ENCODE results near the gene RCC1.
"Not testable (repeated sequence)": the region's sequence is repeated elsewhere in the genome, so short reads cannot be mapped to it uniquely, and the experiment has no call there.

The RCC1 gene

GRCh38 chr1:28565040-28565439 lies 59.2 kb downstream of the RCC1 start:
- Histone ChIP-seq H3K9me3 (ENCODE audit: insufficient read depth, low read length) (no peaks in the 10 kb centered on the region), H3K4me1 (ENCODE audit: low read length) (no peaks in the 10 kb centered on the region), H3K79me2 (ENCODE audit: low read length) (no peaks in the 10 kb centered on the region), H3K27me3 (ENCODE audit: low read depth, low read length) (no peaks in the 10 kb centered on the region), H3K27ac (ENCODE audit: low read length) (no peak overlapping the region), H4K20me1 (ENCODE audit: insufficient read depth, low read length) (no peaks in the 10 kb centered on the region), H3K36me3 (replicated peaks; ENCODE audit: low read depth, low read length) (peaks cover 10% of the 10 kb centered on the region), H3K4me2 (ENCODE audit: low read length) (no peak overlapping the region), H3K4me3 (ENCODE audit: low read length) (no peak overlapping the region), H3K9ac (ENCODE audit: low read length) (no peak overlapping the region), H2AFZ (ENCODE audit: low read depth, low read length) (no peak overlapping the region)
- TF ChIP-seq CTCF (IDR thresholded peaks at IDR 0.05; ENCODE audit: low read depth, low read length) (no peak), EZH2phosphoT487 (IDR thresholded peaks at IDR 0.05; ENCODE audit: low read depth) (no peak)

- H3K79me2 ChIP-seq (ENCODE audit: low read length): no peaks in the 10 kb centered on the region
- peaks cover 10% of the 10 kb centered on the region for H3K36me3 ChIP-seq (replicated peaks; ENCODE audit: low read depth, low read length)
- TF ChIP-seq EZH2phosphoT487 (IDR thresholded peaks at IDR 0.05; ENCODE audit: low read depth) (no peak), CTCF (IDR thresholded peaks at IDR 0.05; ENCODE audit: low read depth, low read length) (no peak)
Observed at GRCh38 chr1:28565726-28566125, 59.9 kb downstream of the RCC1 start.

GRCh38 chr1:28566931-28567330 lies 61.1 kb downstream of the RCC1 start:
- peaks cover 6% of the 10 kb centered on the region for H3K36me3 ChIP-seq (replicated peaks; ENCODE audit: low read depth, low read length)
- no peak overlapping the region for H2AFZ ChIP-seq (ENCODE audit: low read depth, low read length)
- no peaks in the 10 kb centered on the region for H4K20me1 ChIP-seq (ENCODE audit: insufficient read depth, low read length)
- no peak for TF ChIP-seq CTCF (IDR thresholded peaks at IDR 0.05; ENCODE audit: low read depth, low read length)
- no peak for TF ChIP-seq EZH2phosphoT487 (IDR thresholded peaks at IDR 0.05; ENCODE audit: low read depth)
- H3K27me3 ChIP-seq (ENCODE audit: low read depth, low read length): no peaks in the 10 kb centered on the region
- H3K4me1 ChIP-seq (ENCODE audit: low read length): no peaks in the 10 kb centered on the region
- no peak overlapping the region for H3K4me2 ChIP-seq (ENCODE audit: low read length)
- H3K4me3 ChIP-seq (ENCODE audit: low read length): no peak overlapping the region
- no peak overlapping the region for H3K27ac ChIP-seq (ENCODE audit: low read length)
- H3K79me2 ChIP-seq (ENCODE audit: low read length): no peaks in the 10 kb centered on the region
- no peak overlapping the region for H3K9ac ChIP-seq (ENCODE audit: low read length)
- no peaks in the 10 kb centered on the region for H3K9me3 ChIP-seq (ENCODE audit: insufficient read depth, low read length)

More at GRCh38 chr1:28565726-28566125, 59.9 kb downstream of the RCC1 start:
- Histone ChIP-seq H3K27ac (ENCODE audit: low read length) (no peak overlapping the region), H3K4me2 (ENCODE audit: low read length) (no peak overlapping the region), H3K9ac (ENCODE audit: low read length) (no peak overlapping the region), H4K20me1 (ENCODE audit: insufficient read depth, low read length) (no peaks in the 10 kb centered on the region), H3K9me3 (ENCODE audit: insufficient read depth, low read length) (no peaks in the 10 kb centered on the region), H3K4me3 (ENCODE audit: low read length) (no peak overlapping the region), H2AFZ (ENCODE audit: low read depth, low read length) (no peak overlapping the region), H3K4me1 (ENCODE audit: low read length) (no peaks in the 10 kb centered on the region), H3K27me3 (ENCODE audit: low read depth, low read length) (no peaks in the 10 kb centered on the region)

- H3K27ac ChIP-seq (ENCODE audit: low read length): no peak overlapping the region
- H3K9me3 ChIP-seq (ENCODE audit: insufficient read depth, low read length): no peaks in the 10 kb centered on the region
- TF ChIP-seq EZH2phosphoT487 (IDR thresholded peaks at IDR 0.05; ENCODE audit: low read depth): no peak
- TF ChIP-seq CTCF (IDR thresholded peaks at IDR 0.05; ENCODE audit: low read depth, low read length): no peak
- no peak overlapping the region for H3K4me2 ChIP-seq (ENCODE audit: low read length)
- H3K4me1 ChIP-seq (ENCODE audit: low read length): no peaks in the 10 kb centered on the region
- peaks cover 3% of the 10 kb centered on the region for H3K36me3 ChIP-seq (replicated peaks; ENCODE audit: low read depth, low read length)
- H3K79me2 ChIP-seq (ENCODE audit: low read length): no peaks in the 10 kb centered on the region
- no peak overlapping the region for H2AFZ ChIP-seq (ENCODE audit: low read depth, low read length)
- H3K4me3 ChIP-seq (ENCODE audit: low read length): no peak overlapping the region
- no peaks in the 10 kb centered on the region for H4K20me1 ChIP-seq (ENCODE audit: insufficient read depth, low read length)
- no peaks in the 10 kb centered on the region for H3K27me3 ChIP-seq (ENCODE audit: low read depth, low read length)
- H3K9ac ChIP-seq (ENCODE audit: low read length): no peak overlapping the region
Observed at GRCh38 chr1:28571911-28572310, 66.1 kb downstream of the RCC1 start.

- H3K4me3 ChIP-seq (ENCODE audit: low read length); H3K79me2 ChIP-seq (ENCODE audit: low read length); H3K27ac ChIP-seq (ENCODE audit: low read length): not testable (repeated sequence)
Observed at GRCh38 chr1:28572891-28573290, 67.0 kb downstream of the RCC1 start.

More at GRCh38 chr1:28572891-28573290, 67.0 kb downstream of the RCC1 start:
- not testable (repeated sequence) for H3K36me3 ChIP-seq (replicated peaks; ENCODE audit: low read depth, low read length); H3K4me1 ChIP-seq (ENCODE audit: low read length); H3K4me2 ChIP-seq (ENCODE audit: low read length); H3K9ac ChIP-seq (ENCODE audit: low read length); H3K27me3 ChIP-seq (ENCODE audit: low read depth, low read length); H4K20me1 ChIP-seq (ENCODE audit: insufficient read depth, low read length); H3K9me3 ChIP-seq (ENCODE audit: insufficient read depth, low read length); H2AFZ ChIP-seq (ENCODE audit: low read depth, low read length)
